Measurements from ENCODE around the gene KIAA0753. TPM values are rescaled to one million over a fixed set of nuclear protein-coding genes. Genes with fewer than 3 reads are reported as not detected.

Gene KIAA0753
- total RNA-seq, 1 experiment from 2014 or later: 18.3 TPM

DNA sequence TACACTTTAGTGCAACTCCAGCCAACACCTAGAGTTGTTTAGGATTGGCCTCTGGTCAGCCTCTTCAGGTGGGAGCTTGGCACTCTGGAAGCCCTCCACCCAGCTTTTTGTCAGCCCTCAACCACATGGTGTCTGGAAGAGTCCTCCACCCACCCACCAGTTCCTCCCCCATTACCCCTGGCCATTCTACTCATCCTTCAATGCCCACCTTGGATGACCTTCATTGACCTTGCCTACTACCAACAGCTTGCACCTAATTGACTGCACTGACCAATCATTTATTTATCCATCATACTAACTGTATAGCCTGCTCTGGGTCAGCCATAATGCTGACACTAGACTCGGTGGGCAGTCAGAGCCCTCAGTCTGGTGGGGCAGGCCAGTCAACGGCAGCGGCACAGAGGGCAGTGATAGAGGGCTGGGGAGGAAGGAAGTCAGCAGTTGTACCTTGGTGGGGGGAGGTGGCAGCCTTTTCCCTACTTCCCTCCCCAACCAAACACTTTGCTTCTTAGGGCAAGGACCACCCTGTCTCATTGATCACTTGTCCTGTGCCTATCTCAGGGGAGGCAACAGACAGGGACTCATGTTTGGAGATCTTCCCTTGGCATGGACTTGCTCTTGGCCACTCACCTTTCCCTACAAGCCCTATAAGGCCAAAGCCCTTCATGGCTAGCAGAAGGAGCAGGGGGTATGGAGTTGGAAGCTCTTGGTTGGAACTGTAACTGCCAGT lies 43.4 kb upstream of the KIAA0753 start:
- H3K36me3 ChIP-seq (ENCODE audit: control insufficient read depth in 1 of 2, insufficient read depth in 2 of 2, low read length in 2 of 2): no peaks in the 10 kb centered on the region
- POLR2A ChIA-PET: no interaction called here
- BruUV-seq (replicated peaks): no TSS peak

More for the DNA sequence above, 43.4 kb upstream of the KIAA0753 start:
- CTCF ChIA-PET: no interaction called here
- Histone ChIP-seq H4K20me1 (ENCODE audit: insufficient read depth) (no peaks in the 10 kb centered on the region), H3K79me2 (ENCODE audit: insufficient read depth, low read length) (no peaks in the 10 kb centered on the region), H3K4me2 (ENCODE audit: low read length) (no peak overlapping the region), H3K27ac (ENCODE audit: low read depth, low read length) (no peak overlapping the region), H3K27me3 (ENCODE audit: insufficient read depth, low read length) (no peaks in the 10 kb centered on the region), H3K4me1 (ENCODE audit: control insufficient read depth in 1 of 2, insufficient read depth in 2 of 2, low read length in 2 of 2) (no peaks in the 10 kb centered on the region), H3K9me2 (ENCODE audit: insufficient read depth) (no peaks in the 10 kb centered on the region), H3K4me3 (replicated peaks in 1 of 2; ENCODE audit: low read depth in 1 of 2, low read length in 2 of 2) (no peak overlapping the region), H2AFZ (ENCODE audit: low read depth, low read length, poor library complexity, severe bottlenecking) (no peak overlapping the region), H3K9me3 (ENCODE audit: control insufficient read depth in 1 of 2, insufficient read depth in 1 of 2, low read depth in 1 of 2, low read length in 2 of 2) (no peaks in the 10 kb centered on the region), H3K9ac (ENCODE audit: low read length) (no peak overlapping the region)
- intact Hi-C loops (cut with micrococcal nuclease): no loop called here
- ATAC-seq (no peak), DNase-seq (ENCODE audit: low read depth, low spot score) (no peak)
- RAD21 ChIA-PET (ENCODE audit: low non-redundant PET in 1 of 2, low total read pairs in 2 of 2, uncharacterized antibody in 2 of 2, unreplicated experiment in 2 of 2): no interaction called here
- TF ChIP-seq, protein P1, sequence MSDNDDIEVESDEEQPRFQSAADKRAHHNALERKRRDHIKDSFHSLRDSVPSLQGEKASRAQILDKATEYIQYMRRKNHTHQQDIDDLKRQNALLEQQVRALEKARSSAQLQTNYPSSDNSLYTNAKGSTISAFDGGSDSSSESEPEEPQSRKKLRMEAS (IDR thresholded peaks at IDR 0.05): no peak
- TF ChIP-seq TCF7L2 (IDR thresholded peaks at IDR 0.05; ENCODE audit: borderline replicate concordance, extremely low read depth, insufficient read depth, insufficient read length) (no peak), RAD21 (IDR thresholded peaks at IDR 0.05; ENCODE audit: low read depth) (no peak), POLR2A (IDR thresholded peaks at IDR 0.05; ENCODE audit: borderline replicate concordance, extremely low read depth, insufficient read depth, insufficient read length) (no peak), ELF1 (IDR thresholded peaks at IDR 0.05; ENCODE audit: borderline replicate concordance, low read depth) (no peak), SRF (IDR thresholded peaks at IDR 0.05; ENCODE audit: low read depth) (no peak)
- TF ChIP-seq, protein P2, sequence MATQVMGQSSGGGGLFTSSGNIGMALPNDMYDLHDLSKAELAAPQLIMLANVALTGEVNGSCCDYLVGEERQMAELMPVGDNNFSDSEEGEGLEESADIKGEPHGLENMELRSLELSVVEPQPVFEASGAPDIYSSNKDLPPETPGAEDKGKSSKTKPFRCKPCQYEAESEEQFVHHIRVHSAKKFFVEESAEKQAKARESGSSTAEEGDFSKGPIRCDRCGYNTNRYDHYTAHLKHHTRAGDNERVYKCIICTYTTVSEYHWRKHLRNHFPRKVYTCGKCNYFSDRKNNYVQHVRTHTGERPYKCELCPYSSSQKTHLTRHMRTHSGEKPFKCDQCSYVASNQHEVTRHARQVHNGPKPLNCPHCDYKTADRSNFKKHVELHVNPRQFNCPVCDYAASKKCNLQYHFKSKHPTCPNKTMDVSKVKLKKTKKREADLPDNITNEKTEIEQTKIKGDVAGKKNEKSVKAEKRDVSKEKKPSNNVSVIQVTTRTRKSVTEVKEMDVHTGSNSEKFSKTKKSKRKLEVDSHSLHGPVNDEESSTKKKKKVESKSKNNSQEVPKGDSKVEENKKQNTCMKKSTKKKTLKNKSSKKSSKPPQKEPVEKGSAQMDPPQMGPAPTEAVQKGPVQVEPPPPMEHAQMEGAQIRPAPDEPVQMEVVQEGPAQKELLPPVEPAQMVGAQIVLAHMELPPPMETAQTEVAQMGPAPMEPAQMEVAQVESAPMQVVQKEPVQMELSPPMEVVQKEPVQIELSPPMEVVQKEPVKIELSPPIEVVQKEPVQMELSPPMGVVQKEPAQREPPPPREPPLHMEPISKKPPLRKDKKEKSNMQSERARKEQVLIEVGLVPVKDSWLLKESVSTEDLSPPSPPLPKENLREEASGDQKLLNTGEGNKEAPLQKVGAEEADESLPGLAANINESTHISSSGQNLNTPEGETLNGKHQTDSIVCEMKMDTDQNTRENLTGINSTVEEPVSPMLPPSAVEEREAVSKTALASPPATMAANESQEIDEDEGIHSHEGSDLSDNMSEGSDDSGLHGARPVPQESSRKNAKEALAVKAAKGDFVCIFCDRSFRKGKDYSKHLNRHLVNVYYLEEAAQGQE (IDR thresholded peaks at IDR 0.05; ENCODE audit: low read depth): no peak
